Mesenchymal stem cell (in vitro differentiated cells and primary cell): Measurements from ENCODE around the gene DYRK3.

ENCODE experiments used
- DNase-seq: peaks from one replicate; pipeline ENCODE4 v3.0.0-alpha.2; 2013
- H2AFZ ChIP-seq: one replicate; pipeline ENCODE4 v1.6.1; 2013; ENCODE audit warnings: low read depth, mild to moderate bottlenecking, control low read depth, inconsistent platforms, low read length, moderate library complexity
- H2AK5ac ChIP-seq: 2 replicates; pipeline ENCODE4 v1.6.1; 2013; ENCODE audit warnings: low read length, moderate library complexity, mild to moderate bottlenecking, inconsistent platforms; ENCODE audit not compliant: severe bottlenecking
- H2BK120ac ChIP-seq: one replicate; pipeline ENCODE4 v1.6.1; 2013; ENCODE audit warnings: low read depth, mild to moderate bottlenecking, inconsistent platforms, low read length, moderate library complexity
- H2BK12ac ChIP-seq, 2 experiments: one replicate each; pipeline ENCODE4 v1.6.1; 2013; ENCODE audit warnings: inconsistent platforms in 2 of 2, low read length in 2 of 2, mild to moderate bottlenecking in 2 of 2, moderate library complexity in 2 of 2, control low read depth in 1 of 2
- H2BK15ac ChIP-seq: one replicate; pipeline ENCODE4 v1.6.1; 2013; ENCODE audit warnings: mild to moderate bottlenecking, low read depth, inconsistent platforms; ENCODE audit not compliant: poor library complexity, severe bottlenecking
- H2BK5ac ChIP-seq: 2 replicates; pipeline ENCODE4 v1.6.1; 2013; ENCODE audit warnings: low read depth, mild to moderate bottlenecking, low read length, control low read depth, inconsistent platforms; ENCODE audit not compliant: poor library complexity, severe bottlenecking
- H3K14ac ChIP-seq, 2 experiments: one replicate each; pipeline ENCODE4 v1.6.1; 2013; ENCODE audit warnings: inconsistent platforms in 2 of 2, low read length in 2 of 2, control low read depth in 1 of 2, mild to moderate bottlenecking in 1 of 2, moderate library complexity in 1 of 2
- H3K18ac ChIP-seq, 2 experiments: one replicate each; pipeline ENCODE4 v1.6.1; 2013; ENCODE audit warnings: inconsistent platforms in 2 of 2, low read length in 2 of 2, control low read depth in 1 of 2, low read depth in 1 of 2, mild to moderate bottlenecking in 1 of 2
- H3K23ac ChIP-seq, 2 experiments: one replicate each; pipeline ENCODE4 v1.6.1; 2013; ENCODE audit warnings: inconsistent platforms in 2 of 2, low read length in 2 of 2, mild to moderate bottlenecking in 2 of 2, moderate library complexity in 2 of 2, control low read depth in 1 of 2
- H3K27ac ChIP-seq: 2 replicates; pipeline ENCODE4 v1.5.1; 2013; ENCODE audit warnings: mild to moderate bottlenecking, moderate library complexity, low read length, control low read depth, inconsistent platforms; ENCODE audit not compliant: poor library complexity, severe bottlenecking
- H3K27me3 ChIP-seq, 2 experiments: 2 replicates each; pipeline versions ENCODE4 v1.6.1 to v1.7.0; 2013; ENCODE audit warnings: low read length in 2 of 2, mild to moderate bottlenecking in 2 of 2, moderate library complexity in 2 of 2, control low read depth in 1 of 2, inconsistent platforms in 1 of 2; ENCODE audit not compliant: control insufficient read depth in 1 of 2, insufficient read depth in 1 of 2
- H3K36me3 ChIP-seq, 2 experiments: 2 replicates each; pipeline versions ENCODE4 v1.6.1 to v1.7.0; 2013; ENCODE audit warnings: low read length in 2 of 2, control low read depth in 1 of 2, inconsistent platforms in 1 of 2, low read depth in 1 of 2, mild to moderate bottlenecking in 1 of 2; ENCODE audit not compliant: insufficient read depth in 2 of 2, control insufficient read depth in 1 of 2
- H3K4ac ChIP-seq, 2 experiments: one replicate each; pipeline ENCODE4 v1.6.1; 2013; ENCODE audit warnings: inconsistent platforms in 2 of 2, low read length in 2 of 2, mild to moderate bottlenecking in 2 of 2, moderate library complexity in 2 of 2, control low read depth in 1 of 2, low read depth in 1 of 2
- H3K4me1 ChIP-seq: 2 replicates; pipeline ENCODE4 v1.6.1; 2013; ENCODE audit warnings: low read depth, low read length, control low read depth; ENCODE audit not compliant: control insufficient read depth, insufficient read depth
- H3K4me2 ChIP-seq: 2 replicates; pipeline ENCODE4 v1.6.1; 2013; ENCODE audit warnings: low read length, mild to moderate bottlenecking, inconsistent platforms; ENCODE audit not compliant: poor library complexity, severe bottlenecking
- H3K4me3 ChIP-seq, 2 experiments: 2 replicates each; pipeline versions ENCODE4 v1.5.1 to v1.7.0; 2013; ENCODE audit warnings: low read length in 2 of 2, mild to moderate bottlenecking in 2 of 2, control low read depth in 1 of 2, low read depth in 1 of 2; ENCODE audit not compliant: insufficient read depth in 1 of 2
- H3K79me1 ChIP-seq: replicated peaks from 2 replicates; pipeline ENCODE4 v1.6.1; 2013; ENCODE audit warnings: mild to moderate bottlenecking, control low read depth, low read length, inconsistent platforms; ENCODE audit not compliant: poor library complexity, severe bottlenecking
- H3K9ac ChIP-seq: 2 replicates; pipeline ENCODE4 v1.7.0; 2013; ENCODE audit warnings: mild to moderate bottlenecking, low read length, moderate library complexity
- H3K9me3 ChIP-seq: 2 replicates; pipeline ENCODE4 v1.7.0; 2013; ENCODE audit warnings: mild to moderate bottlenecking, low read length; ENCODE audit not compliant: control insufficient read depth
- H4K8ac ChIP-seq: one replicate; pipeline ENCODE4 v1.6.1; 2013; ENCODE audit warnings: inconsistent platforms, mild to moderate bottlenecking, low read length, moderate library complexity
- H4K91ac ChIP-seq: one replicate; pipeline ENCODE4 v1.6.1; 2013; ENCODE audit warnings: mild to moderate bottlenecking, low read length, inconsistent platforms
- WGBS: methylation state at CpG from one replicate; pipeline ENCODE4 v1.1.7; 2013; ENCODE audit warnings: mixed read lengths; 5-methylcytosine and 5-hydroxymethylcytosine counted together

The DYRK3 gene

DNA sequence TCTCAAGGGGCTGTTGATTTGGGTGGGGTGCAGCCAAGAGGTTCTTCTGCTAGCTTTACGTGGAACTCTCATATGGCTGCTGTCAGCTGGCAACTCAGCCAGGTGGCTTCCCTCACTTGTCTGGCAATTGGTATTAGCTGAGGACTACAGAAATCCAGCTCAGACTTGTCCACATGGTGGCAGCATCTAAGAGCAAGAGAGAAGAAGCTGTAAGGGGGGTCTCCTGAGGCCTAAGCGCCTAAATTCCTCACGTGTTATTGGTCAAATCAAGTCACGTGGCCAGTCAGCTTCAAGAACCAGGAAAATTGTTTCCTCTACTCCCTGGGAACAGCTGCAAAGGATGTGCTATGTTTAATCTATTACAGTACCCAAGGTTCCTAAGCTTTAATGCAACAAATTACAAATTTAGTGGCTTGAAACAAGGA, 4.2 kb upstream of the DYRK3 start:
- Histone ChIP-seq H2AFZ (no peak overlapping the region), H4K91ac (no peak overlapping the region), H3K9me3 (peaks cover 11% of the 10 kb centered on the region), H3K79me1 (peaks cover 7% of the 10 kb centered on the region), H3K4me2 (no peak overlapping the region), H3K27ac (no peak overlapping the region), H3K4me3 (no peak overlapping the region), H3K4ac (no peak overlapping the region), H3K9ac (peak overlapping the region; percentile 57), H3K14ac (no peak overlapping the region), H3K18ac (no peak overlapping the region), H2BK120ac (no peak overlapping the region), H2BK5ac (no peak overlapping the region), H2AK5ac (no peak overlapping the region), H4K8ac (no peak overlapping the region), H3K23ac (no peak overlapping the region), H2BK12ac (no peak overlapping the region), H3K36me3 (no peaks in the 10 kb centered on the region), H2BK15ac (no peak overlapping the region), H3K4me1 (peaks cover 6% of the 10 kb centered on the region), H3K27me3 (peaks cover 0 to 13% of the 10 kb centered on the region in 2 experiments)
- 13% methylated on average over 4 of the region's 4 CpGs for WGBS
- peak; percentile 94 for DNase-seq

DNA sequence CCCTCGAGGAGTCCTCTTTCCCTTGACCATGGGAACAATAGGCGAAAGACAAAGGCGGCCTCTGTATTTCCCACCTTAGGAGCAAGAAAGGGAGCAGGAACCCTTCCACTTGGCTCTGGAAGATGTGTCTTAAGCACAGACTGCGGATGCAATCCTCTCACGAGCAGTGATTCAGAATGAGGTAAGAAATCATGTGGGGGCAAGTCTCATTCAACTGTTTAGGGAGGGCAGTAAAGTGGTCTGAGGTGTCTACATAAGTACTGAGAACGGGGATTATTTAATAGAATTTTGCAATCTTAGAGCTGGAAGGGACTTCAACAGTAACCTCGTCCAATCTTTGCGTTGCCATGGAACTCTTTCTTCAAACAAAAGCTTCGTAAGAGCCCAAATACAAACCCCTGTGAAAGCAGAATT, 1.6 kb upstream of the DYRK3 start:
- H3K23ac ChIP-seq, result no peak overlapping the region
- no peak overlapping the region for H3K4me2 ChIP-seq
- H3K27me3 ChIP-seq, result peaks cover 0 to 12% of the 10 kb centered on the region in 2 experiments
- H2BK120ac ChIP-seq, result no peak overlapping the region
- no peaks in the 10 kb centered on the region for H3K9me3 ChIP-seq
- H2BK12ac ChIP-seq, result peak overlapping the region in 1 of 2 experiments; percentile 51
- no peak overlapping the region for H4K91ac ChIP-seq
- peak overlapping the region in 1 of 2 experiments; percentile 11 for H3K18ac ChIP-seq
- peaks cover 0 to 1% of the 10 kb centered on the region in 2 experiments for H3K36me3 ChIP-seq
- peak overlapping the region; percentile 57 to 68 for H3K4ac ChIP-seq
- peak overlapping the region in 1 of 2 experiments; percentile 2 for H3K4me3 ChIP-seq
- H3K27ac ChIP-seq, result no peak overlapping the region
- peak; percentile 97 for DNase-seq
- H3K14ac ChIP-seq, result no peak overlapping the region
- no peak overlapping the region for H2BK5ac ChIP-seq
- H2BK15ac ChIP-seq, result no peak overlapping the region
- peak overlapping the region; percentile 76 for H4K8ac ChIP-seq
- peak overlapping the region; percentile 98 for H3K9ac ChIP-seq
- H2AK5ac ChIP-seq, result no peak overlapping the region
- peaks cover 9% of the 10 kb centered on the region for H3K79me1 ChIP-seq
- H3K4me1 ChIP-seq, result peaks cover 6% of the 10 kb centered on the region
- H2AFZ ChIP-seq, result peak overlapping the region; percentile 46
- WGBS, result 62% methylated on average over 5 of the region's 9 CpGs

DNA sequence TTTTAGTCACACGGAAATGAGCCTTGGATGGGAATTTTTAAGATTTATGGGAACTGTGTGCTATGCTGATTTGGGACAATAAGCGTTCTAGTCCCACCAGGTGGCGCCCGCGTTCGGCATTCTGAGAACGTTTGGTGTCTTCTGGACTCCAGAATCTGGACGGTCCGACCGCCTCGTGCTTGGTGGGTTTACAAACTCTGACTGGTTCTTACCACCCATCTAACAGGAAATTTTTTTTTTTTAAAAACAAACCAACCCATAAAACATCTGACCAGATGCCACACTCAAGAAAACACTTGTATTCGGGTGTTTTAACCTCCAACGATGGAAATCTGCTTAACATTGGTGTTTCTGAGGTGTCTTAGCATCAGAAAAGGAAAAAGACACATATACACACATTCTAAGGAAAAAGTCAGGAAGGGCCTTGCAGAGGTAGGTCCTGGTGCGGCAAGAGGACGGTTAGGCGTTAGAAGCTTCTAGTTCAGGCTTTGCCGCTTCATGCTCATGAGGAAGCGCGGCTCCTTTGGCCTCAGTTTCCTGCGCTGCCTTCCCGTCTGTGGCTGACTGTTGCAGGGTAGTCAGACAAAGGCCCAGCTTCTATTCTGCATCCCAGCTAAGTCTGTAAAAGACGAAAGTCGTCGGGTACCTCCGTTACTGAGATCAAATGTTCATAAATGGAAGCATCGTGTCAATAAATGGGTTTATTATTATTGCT, 814 bp upstream of the DYRK3 start:
- Histone ChIP-seq H3K4me2 (peak overlapping the region; percentile 98), H2BK15ac (no peak overlapping the region), H3K79me1 (peaks cover 9% of the 10 kb centered on the region), H3K23ac (no peak overlapping the region), H4K8ac (no peak overlapping the region), H2BK120ac (no peak overlapping the region), H3K9me3 (no peaks in the 10 kb centered on the region), H3K27ac (peak overlapping the region; percentile 15), H3K4me1 (peaks cover 6% of the 10 kb centered on the region), H2AK5ac (no peak overlapping the region), H3K4ac (peak overlapping the region in 1 of 2 experiments; percentile 64), H4K91ac (no peak overlapping the region), H3K9ac (peak overlapping the region; percentile 98), H3K4me3 (peak overlapping the region in 1 of 2 experiments; percentile 95), H3K18ac (no peak overlapping the region), H2BK12ac (peak overlapping the region in 1 of 2 experiments; percentile 79), H3K27me3 (peaks cover 0 to 4% of the 10 kb centered on the region in 2 experiments), H2BK5ac (no peak overlapping the region), H3K14ac (no peak overlapping the region), H3K36me3 (peaks cover 3 to 9% of the 10 kb centered on the region in 2 experiments), H2AFZ (no peak overlapping the region)
- DNase-seq, result peak; percentile 95
- 18% methylated on average over 20 of the region's 26 CpGs for WGBS

DNA sequence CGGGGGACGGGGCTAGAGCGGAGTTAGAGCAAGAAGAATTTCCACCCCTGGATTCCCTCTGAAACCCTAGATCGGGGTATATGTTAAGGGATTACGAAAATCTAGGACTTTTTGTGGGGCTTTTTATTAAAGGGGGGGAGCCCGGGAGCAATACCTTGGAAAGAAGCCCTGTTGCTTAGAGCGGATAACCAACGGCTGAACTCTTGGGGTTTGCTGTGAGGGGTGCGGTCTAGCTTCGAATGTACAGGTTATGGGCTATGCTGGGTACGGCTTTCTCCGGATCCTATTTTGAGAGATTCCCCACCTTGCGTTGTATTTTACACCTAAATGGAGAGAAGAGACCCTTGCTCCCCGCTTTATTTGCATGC, 626 bp downstream of the DYRK3 start:
- no peak for DNase-seq
- Histone ChIP-seq H3K4me3 (peak overlapping the region; percentile 95 to 99), H3K4me2 (peak overlapping the region; percentile 98), H4K8ac (no peak overlapping the region), H2AK5ac (no peak overlapping the region), H3K18ac (peak overlapping the region in 1 of 2 experiments; percentile 96), H3K27ac (no peak overlapping the region), H2BK120ac (peak overlapping the region; percentile 43), H3K9ac (peak overlapping the region; percentile 98), H2BK12ac (no peak overlapping the region), H3K4me1 (peaks cover 6% of the 10 kb centered on the region), H3K9me3 (no peaks in the 10 kb centered on the region), H3K36me3 (peaks cover 3 to 20% of the 10 kb centered on the region in 2 experiments), H2BK5ac (no peak overlapping the region), H4K91ac (no peak overlapping the region), H2BK15ac (peak overlapping the region; percentile 80), H3K23ac (peak overlapping the region in 1 of 2 experiments; percentile 96), H3K27me3 (no peaks in the 10 kb centered on the region), H3K79me1 (peaks cover 9% of the 10 kb centered on the region), H3K4ac (peak overlapping the region in 1 of 2 experiments; percentile 93), H3K14ac (no peak overlapping the region), H2AFZ (peak overlapping the region; percentile 99)
- WGBS, result 2% methylated on average over 8 of the region's 14 CpGs
